OCI-LY3 (cell line): Measurements from ENCODE around the gene MIA2.

Source experiments
- EZH2phosphoT487 ChIP-seq: fragments of 200-600 bp; shearing (Covaris generic); IDR thresholded peaks from 2 replicates; pipeline ENCODE4 v1.6.1; 2018; ENCODE audit warnings: antibody characterized with exemption, mixed run types, low read depth
- TF ChIP-seq, protein P1 (sequence below): fragments of 200-600, 300-600 bp; sonication (generic); IDR thresholded peaks from 2 replicates; pipeline ENCODE4 v1.5.1; 2014; ENCODE audit warnings: antibody characterized with exemption, low read length, low read depth

- TF ChIP-seq, protein P1, sequence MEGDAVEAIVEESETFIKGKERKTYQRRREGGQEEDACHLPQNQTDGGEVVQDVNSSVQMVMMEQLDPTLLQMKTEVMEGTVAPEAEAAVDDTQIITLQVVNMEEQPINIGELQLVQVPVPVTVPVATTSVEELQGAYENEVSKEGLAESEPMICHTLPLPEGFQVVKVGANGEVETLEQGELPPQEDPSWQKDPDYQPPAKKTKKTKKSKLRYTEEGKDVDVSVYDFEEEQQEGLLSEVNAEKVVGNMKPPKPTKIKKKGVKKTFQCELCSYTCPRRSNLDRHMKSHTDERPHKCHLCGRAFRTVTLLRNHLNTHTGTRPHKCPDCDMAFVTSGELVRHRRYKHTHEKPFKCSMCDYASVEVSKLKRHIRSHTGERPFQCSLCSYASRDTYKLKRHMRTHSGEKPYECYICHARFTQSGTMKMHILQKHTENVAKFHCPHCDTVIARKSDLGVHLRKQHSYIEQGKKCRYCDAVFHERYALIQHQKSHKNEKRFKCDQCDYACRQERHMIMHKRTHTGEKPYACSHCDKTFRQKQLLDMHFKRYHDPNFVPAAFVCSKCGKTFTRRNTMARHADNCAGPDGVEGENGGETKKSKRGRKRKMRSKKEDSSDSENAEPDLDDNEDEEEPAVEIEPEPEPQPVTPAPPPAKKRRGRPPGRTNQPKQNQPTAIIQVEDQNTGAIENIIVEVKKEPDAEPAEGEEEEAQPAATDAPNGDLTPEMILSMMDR: no peak
- TF ChIP-seq EZH2phosphoT487: no peak
Measured at GRCh38 chr14:39266871-39267607, 33.3 kb downstream of the MIA2 start.
